Glutamatergic neuron (in vitro differentiated cells): ENCODE data around the gene LCE7A. TPM values are rescaled to one million over a fixed set of nuclear protein-coding genes. Genes with fewer than 3 reads are reported as not detected.
A peak's percentile ranks its signal among the peaks of the same experiment; 100 is the strongest.

Experiments
- DNase-seq: peaks from one replicate; pipeline ENCODE4 v3.0.0; 2022
- H3K27ac Mint-ChIP-seq: one replicate; pipeline ENCODE4 v1.8.0; 2020; ENCODE audit warnings: mild to moderate bottlenecking, mixed read lengths, inconsistent platforms; ENCODE audit not compliant: unreplicated experiment
- H3K27me3 Mint-ChIP-seq: one replicate; pipeline ENCODE4 v1.8.0; 2020; ENCODE audit warnings: mild to moderate bottlenecking, moderate library complexity, mixed read lengths, inconsistent platforms; ENCODE audit not compliant: unreplicated experiment
- H3K36me3 Mint-ChIP-seq: one replicate; pipeline ENCODE4 v1.8.0; 2020; ENCODE audit warnings: mild to moderate bottlenecking, mixed read lengths, inconsistent platforms; ENCODE audit not compliant: unreplicated experiment
- H3K4me1 Mint-ChIP-seq: one replicate; pipeline ENCODE4 v1.8.0; 2020; ENCODE audit warnings: mild to moderate bottlenecking, low read depth, mixed read lengths, inconsistent platforms; ENCODE audit not compliant: unreplicated experiment
- H3K4me3 Mint-ChIP-seq: one replicate; pipeline ENCODE4 v1.8.0; 2020; ENCODE audit warnings: mild to moderate bottlenecking, mixed read lengths, inconsistent platforms; ENCODE audit not compliant: unreplicated experiment
- H3K9me3 Mint-ChIP-seq: one replicate; pipeline ENCODE4 v1.8.0; 2020; ENCODE audit warnings: mild to moderate bottlenecking, moderate library complexity, mixed read lengths, inconsistent platforms; ENCODE audit not compliant: unreplicated experiment
- CTCF ChIP-seq: fragments of 200-600 bp; sonication (generic); IDR thresholded peaks from one replicate; pipeline ENCODE4 v1.5.0; 2021; ENCODE audit not compliant: partially characterized antibody, unreplicated experiment
- total RNA-seq: library from RNA; stranded (reverse); fragmentation: NEBNext Ultra II Directional; extraction: Animal tissue kit (Norgen Biotek cat#: 25700); gene quantifications from one replicate; pipeline ENCODE4 v1.2.1, GENCODE V29; 2021; ENCODE audit not compliant: unreplicated experiment

LCE7A gene
- total RNA-seq, 1 donor from 2014 or later, result not detected

DNA sequence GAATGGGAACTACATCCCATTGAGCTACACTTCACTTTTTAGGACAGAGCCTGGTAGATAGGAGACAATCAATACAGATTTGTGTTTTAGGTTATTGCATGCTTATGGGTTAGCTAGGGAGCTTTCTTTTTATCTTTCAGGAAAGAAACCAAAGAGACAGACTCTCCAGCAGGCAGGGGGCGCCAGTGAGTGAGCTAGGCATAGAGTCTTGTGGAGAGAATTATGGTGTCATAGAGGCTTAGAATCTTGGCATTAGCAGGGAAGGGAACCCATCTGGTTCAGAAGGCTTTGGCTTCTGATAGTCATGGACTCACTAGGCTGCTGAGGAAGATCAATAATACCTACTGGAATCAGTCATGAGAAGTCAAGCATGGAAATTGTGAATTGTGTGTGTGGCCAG is 18.2 kb downstream of the LCE7A start, which contains the start of gene SMCP:
Gene SMCP (plus strand): TSS at position 281 of the 400 bp plus-strand sequence. CDS start 6,101 bp downstream, outside the sequence.
- DNase-seq, result peak; percentile 43
- H3K27ac Mint-ChIP-seq, result no peak within 1 kb of the TSS
- peaks cover 2% of the 10 kb centered on the region for H3K9me3 Mint-ChIP-seq
- H3K4me3 Mint-ChIP-seq, result no peak within 1 kb of the TSS
- H3K36me3 Mint-ChIP-seq, result peaks cover 5% of the 10 kb centered on the region
- no peaks in the 10 kb centered on the region for H3K4me1 Mint-ChIP-seq
- TF ChIP-seq CTCF, result peak; percentile 22
- peaks cover 7% of the 10 kb centered on the region for H3K27me3 Mint-ChIP-seq

DNA sequence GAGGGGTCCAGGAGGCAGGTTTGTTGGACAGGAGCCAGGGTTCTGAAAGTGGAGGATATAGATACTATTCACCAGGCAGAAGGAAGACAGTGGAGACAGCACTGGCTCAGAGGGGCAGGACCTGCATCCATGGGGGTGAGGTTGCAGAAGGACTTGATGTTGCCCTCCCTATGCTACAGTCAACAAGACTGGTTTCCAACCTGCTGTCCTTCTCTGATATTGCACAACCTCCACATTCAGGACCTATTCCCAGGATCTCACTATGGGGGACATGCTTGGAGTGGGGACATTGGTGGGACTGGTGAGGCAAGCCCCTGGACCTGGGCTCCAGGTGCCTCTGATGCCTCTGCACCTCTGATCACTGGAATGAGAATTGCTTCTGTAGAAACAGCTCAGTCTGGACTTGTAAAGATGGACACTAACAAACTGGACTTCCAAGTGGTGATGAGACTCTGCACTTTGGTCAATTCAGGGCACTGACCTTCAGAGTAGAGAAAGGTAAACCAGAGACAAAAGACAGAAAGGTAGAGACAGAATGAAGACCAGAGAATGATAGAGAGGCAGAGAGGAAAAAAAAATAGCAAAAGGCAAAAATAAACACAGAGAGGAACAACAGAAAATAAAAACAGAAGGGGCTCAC is 19.9 kb downstream of the LCE7A start:
- peaks cover 4% of the 10 kb centered on the region for H3K27me3 Mint-ChIP-seq
- H3K9me3 Mint-ChIP-seq, result peaks cover 2% of the 10 kb centered on the region
- no peak for TF ChIP-seq CTCF
- no peak for DNase-seq
- no peaks in the 10 kb centered on the region for H3K4me1 Mint-ChIP-seq
- no peak overlapping the region for H3K27ac Mint-ChIP-seq
- no peak overlapping the region for H3K4me3 Mint-ChIP-seq
- peaks cover 5% of the 10 kb centered on the region for H3K36me3 Mint-ChIP-seq

GRCh38 chr1:152880316-152880715 is 20.5 kb downstream of the LCE7A start:
- Mint-ChIP-seq H3K36me3 (peaks cover 5% of the 10 kb centered on the region), H3K4me1 (no peaks in the 10 kb centered on the region), H3K4me3 (no peak overlapping the region), H3K27me3 (peaks cover 4% of the 10 kb centered on the region), H3K27ac (no peak overlapping the region), H3K9me3 (peaks cover 2% of the 10 kb centered on the region)
- no peak for TF ChIP-seq CTCF
- DNase-seq, result no peak

DNA sequence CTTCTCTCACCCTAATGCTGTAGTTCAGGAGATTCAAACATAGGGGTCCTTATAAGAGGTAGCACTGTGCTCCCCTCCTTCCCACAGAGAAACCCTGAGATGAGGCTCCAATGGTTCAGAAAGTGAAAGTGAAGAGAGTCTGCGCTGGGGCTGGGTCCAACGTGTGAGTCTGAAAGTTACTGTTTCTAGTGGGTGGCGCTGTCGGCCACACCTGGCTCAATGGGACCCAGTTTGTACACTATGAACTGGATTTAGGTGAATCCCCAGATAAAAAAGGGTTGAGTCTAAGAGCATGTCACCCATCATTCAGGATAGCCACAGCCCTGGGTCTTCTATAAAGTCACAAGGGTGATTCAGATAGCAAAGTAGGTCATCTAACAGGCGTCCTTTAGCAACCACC is 21.1 kb downstream of the LCE7A start:
- peaks cover 4% of the 10 kb centered on the region for H3K27me3 Mint-ChIP-seq
- H3K4me1 Mint-ChIP-seq, result no peaks in the 10 kb centered on the region
- H3K36me3 Mint-ChIP-seq, result peaks cover 5% of the 10 kb centered on the region
- no peak overlapping the region for H3K4me3 Mint-ChIP-seq
- DNase-seq, result no peak
- H3K27ac Mint-ChIP-seq, result no peak overlapping the region
- H3K9me3 Mint-ChIP-seq, result peaks cover 2% of the 10 kb centered on the region
- no peak for TF ChIP-seq CTCF

DNA sequence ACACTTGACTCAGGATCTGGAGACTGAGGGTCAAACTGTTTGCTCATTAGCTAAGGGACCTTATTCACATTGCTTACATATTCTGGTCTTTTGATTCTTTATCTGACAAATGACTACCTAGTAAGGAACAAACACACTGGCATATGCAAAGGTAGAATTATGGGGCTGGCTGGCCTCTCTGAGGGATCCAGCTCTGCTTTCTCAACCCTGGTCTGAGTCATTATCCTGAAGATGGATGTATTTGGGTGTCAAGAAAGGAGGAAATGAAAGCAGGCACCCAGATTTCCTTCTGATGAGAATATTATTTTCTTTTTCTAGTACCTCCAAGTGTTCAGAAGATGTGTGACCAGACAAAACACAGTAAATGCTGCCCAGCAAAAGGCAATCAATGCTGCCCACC is 24.3 kb downstream of the LCE7A start:
- H3K4me3 Mint-ChIP-seq, result no peak overlapping the region
- no peaks in the 10 kb centered on the region for H3K4me1 Mint-ChIP-seq
- TF ChIP-seq CTCF, result no peak
- peaks cover 2% of the 10 kb centered on the region for H3K9me3 Mint-ChIP-seq
- H3K27me3 Mint-ChIP-seq, result peaks cover 4% of the 10 kb centered on the region
- no peak overlapping the region for H3K27ac Mint-ChIP-seq
- no peak for DNase-seq
- H3K36me3 Mint-ChIP-seq, result peaks cover 5% of the 10 kb centered on the region
